Fibroblast of skin of abdomen (primary cell): ENCODE measurements around the gene CCT7.

ENCODE experiments used
- DNase-seq: peaks from one replicate; pipeline ENCODE4 v3.0.0-alpha.2; 2013

Gene CCT7

GRCh38 chr2:73269686-73270465 is 35.8 kb downstream of the CCT7 start:
- no peak for DNase-seq

- DNase-seq: no peak
Observed at GRCh38 chr2:73272270-73272669, 38.2 kb downstream of the CCT7 start.

GRCh38 chr2:73279852-73280251 is 45.7 kb downstream of the CCT7 start:
- no peak for DNase-seq

- DNase-seq: no peak
Observed at GRCh38 chr2:73281244-73281643, 47.1 kb downstream of the CCT7 start.

GRCh38 chr2:73282924-73283544 is 48.9 kb downstream of the CCT7 start:
- no peak for DNase-seq

- no peak for DNase-seq
Observed at GRCh38 chr2:73283545-73284295, 49.6 kb downstream of the CCT7 start.

DNA sequence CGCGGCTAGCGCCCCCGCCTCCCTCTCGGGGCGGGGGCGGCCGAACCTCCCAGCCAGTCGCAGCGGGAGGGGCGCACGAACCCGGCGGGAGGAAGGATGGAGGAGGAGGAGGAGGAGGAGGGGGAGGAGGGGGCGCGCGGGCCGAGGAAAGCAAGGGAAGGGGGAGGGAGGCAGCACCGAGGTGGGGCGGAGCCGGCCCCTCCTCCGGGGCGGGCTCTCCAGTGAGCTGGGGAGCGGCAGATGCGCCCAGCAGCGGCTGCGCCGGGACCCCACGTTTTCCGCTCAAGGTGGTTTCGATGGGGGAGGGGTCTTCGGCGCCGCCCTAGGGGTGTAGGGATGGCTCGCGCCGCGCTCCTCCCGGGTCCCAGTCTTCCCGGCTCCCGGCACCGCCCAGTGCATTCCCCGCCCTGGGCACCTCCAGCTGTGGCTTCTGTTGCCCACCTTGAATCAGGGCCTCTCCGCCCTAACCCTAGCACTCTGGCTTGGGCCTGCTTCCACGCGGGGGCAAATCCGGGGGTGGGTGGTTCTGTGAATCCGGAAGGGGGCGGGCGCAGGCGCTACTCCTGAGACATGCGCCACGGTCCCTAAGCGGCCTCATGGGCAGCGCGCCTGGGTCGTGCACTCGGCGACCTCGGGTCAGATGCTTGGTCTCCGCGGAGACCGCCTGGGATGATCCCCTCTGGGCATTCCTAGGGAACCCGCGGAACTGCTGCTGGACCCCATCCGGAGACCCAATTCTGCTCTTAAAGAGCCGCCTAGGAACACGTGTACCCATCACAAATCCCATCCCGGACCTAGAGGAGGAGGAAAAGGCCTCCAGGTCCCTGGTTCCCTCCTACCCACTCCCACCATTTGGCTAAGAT is 50.4 kb downstream of the CCT7 start, which contains the start of gene FBXO41:
Gene FBXO41, minus strand, starts transcription at position 183 of the 863 bp plus-strand sequence. CDS start 14,848 bp downstream, outside the sequence.
- peak; percentile 33 for DNase-seq

- DNase-seq: no peak
Observed at GRCh38 chr2:73285159-73285739, 51.1 kb downstream of the CCT7 start.

- no peak for DNase-seq
Observed at GRCh38 chr2:73286134-73286655, 52.1 kb downstream of the CCT7 start.

DNA sequence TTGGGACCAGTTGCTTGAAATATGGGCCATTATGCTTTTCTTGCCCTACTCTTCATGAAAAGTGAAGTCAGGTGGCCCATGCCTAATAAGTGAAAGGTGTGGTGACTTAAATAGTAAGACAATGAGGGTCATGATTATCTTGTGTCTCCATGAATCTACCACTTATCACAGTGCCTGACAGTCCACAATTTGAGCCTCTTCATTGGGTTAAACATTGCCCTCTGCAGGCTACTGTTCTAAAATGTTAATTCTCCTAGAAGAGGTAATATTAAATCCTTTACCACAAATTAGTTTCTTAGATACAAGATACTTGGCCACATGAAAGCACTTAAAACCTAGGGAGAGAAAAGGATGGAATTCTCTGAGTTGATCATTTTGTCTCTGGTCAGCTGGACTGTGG is 55.2 kb downstream of the CCT7 start:
- DNase-seq: no peak

- DNase-seq: no peak
Observed at GRCh38 chr2:73290049-73290839, 56.1 kb downstream of the CCT7 start.

- peak; percentile 40 for DNase-seq
Observed at GRCh38 chr2:73291093-73291460, 57.0 kb downstream of the CCT7 start.

- DNase-seq: no peak
Observed at GRCh38 chr2:73291461-73292315, 57.6 kb downstream of the CCT7 start.

DNA sequence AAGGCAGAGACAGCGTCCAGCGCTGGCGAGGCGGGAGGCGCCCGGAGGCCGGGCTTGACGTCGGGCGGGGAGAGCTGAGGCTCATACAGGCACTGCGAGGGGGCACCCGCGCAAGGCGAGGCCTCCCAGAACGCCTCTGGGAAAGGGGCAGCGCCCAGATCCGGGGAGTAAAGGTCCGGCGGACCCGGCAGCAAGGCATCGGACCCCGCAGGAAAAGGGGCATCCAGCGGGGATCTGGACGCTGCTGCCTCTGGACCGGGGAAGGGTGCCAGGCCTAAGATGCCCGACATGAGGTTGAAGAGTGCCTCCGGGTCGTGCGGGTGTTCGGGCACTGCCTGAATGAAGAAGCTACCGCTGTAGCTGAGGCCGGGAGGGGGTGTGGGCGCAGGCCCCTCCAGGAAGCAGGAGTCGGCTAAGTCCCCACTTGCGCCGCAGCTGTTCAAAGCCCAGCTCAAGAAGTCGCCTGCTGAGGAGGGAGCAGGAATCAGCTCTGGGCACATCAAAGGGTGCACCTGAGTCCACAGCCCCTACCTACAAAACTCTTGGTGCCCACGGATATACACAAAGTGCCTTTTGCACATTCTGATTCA is 58.3 kb downstream of the CCT7 start:
- DNase-seq: no peak

GRCh38 chr2:73292906-73293533 is 58.9 kb downstream of the CCT7 start:
- DNase-seq: no peak

- DNase-seq: peak; percentile 51
Observed at GRCh38 chr2:73293534-73294171, 59.5 kb downstream of the CCT7 start, which contains the start of gene EGR4. TSS of gene EGR4 (minus strand) at chr2:73293548. CDS start at chr2:73293317, 231 bp downstream.

DNA sequence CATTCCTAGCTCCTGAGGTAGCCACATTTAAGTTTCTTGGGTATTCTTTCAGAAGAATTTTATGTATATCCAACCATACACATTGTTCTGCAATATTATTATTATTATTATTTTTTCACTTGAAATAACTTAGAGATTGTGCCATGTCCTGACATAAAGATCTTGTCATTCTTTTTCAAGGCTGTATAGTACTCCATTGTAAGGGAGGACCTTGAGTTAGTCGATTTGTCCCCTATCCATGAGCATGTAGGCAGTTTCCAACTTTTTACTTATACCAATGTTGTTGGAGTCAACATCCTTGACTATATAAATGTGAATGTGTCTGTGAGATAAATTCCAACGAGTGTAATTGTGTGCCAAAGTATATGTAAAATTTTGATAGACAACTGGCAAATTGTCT is 60.1 kb downstream of the CCT7 start:
- no peak for DNase-seq

GRCh38 chr2:73295751-73296400 is 61.8 kb downstream of the CCT7 start:
- no peak for DNase-seq
